Midbrain (tissue), 1 donor: ENCODE data around the gene EPC2.

Experiments used
- DNase-seq: peaks from one replicate; lab custom pipeline; 2025; lab: John Stamatoyannopoulos, UW

The EPC2 gene, protein sequence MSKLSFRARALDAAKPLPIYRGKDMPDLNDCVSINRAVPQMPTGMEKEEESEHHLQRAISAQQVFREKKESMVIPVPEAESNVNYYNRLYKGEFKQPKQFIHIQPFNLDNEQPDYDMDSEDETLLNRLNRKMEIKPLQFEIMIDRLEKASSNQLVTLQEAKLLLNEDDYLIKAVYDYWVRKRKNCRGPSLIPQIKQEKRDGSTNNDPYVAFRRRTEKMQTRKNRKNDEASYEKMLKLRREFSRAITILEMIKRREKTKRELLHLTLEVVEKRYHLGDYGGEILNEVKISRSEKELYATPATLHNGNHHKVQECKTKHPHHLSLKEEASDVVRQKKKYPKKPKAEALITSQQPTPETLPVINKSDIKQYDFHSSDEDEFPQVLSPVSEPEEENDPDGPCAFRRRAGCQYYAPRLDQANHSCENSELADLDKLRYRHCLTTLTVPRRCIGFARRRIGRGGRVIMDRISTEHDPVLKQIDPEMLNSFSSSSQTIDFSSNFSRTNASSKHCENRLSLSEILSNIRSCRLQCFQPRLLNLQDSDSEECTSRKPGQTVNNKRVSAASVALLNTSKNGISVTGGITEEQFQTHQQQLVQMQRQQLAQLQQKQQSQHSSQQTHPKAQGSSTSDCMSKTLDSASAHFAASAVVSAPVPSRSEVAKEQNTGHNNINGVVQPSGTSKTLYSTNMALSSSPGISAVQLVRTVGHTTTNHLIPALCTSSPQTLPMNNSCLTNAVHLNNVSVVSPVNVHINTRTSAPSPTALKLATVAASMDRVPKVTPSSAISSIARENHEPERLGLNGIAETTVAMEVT

DNA sequence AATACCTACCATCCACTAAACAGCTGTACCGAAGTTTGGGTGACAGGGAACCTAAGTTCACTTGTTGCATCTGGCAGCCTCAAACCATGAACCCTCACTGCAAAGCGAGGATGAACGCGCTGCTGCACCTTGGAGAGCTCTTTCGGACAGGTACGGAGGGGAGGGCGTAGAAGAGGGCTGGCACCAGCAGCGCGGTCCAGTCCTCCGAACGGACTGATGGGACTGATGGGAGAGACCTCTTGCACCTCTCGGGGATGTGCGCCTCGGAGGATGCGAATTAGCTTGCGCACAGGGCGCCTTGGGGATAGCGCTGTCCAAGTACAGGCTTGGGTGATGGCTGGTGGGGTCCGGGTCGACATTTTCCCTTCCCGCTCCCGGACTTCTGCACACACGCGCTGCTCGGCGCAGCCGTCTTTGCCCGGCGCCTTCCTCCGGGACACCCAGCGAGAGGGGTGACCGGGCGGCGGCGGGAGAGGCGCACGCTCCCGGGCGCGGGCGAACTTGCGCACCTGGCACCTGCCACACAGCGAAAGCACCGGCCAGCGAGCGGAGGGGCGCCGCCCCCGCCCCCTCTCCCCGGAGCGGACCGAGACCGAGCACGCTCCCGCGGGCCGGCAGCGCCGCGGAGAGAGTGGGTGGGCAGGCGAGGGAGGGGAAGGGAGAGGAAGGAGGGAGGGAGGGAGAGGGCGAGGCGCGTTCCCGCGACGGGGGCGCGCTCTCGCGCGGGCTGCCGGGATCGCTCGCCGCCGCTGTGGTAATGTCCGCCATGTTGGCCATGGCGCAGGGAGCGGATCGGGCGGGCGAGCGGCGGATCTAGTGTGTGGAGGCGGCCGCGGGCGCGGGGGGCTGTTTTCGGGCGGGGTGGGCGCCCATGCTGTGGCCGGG lies at the start of gene EPC2:
TSS of gene EPC2 (plus strand) at position 754 of the 885 bp plus-strand sequence. CDS start 267 bp downstream, outside the sequence.
- DNase-seq = peak; percentile 88

DNA sequence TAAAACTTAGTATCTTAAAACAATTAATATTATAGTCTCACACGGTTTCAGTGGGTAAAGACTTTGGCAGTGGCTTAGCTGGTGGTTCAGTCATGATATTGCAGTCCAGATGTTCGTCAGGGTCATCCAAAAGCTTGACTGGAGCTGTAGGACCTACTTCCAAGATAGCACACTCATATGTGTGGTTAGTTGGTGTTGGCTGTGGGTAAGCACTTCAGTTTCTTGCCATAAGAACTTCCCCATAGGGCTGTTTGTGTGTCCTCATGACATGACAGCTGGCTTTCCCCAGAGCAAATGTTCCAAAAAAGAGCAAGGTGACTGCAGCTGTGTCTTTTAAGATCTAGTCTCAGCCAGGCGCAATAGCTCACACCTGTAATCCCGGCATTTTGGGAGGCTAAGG lies 48.5 kb upstream of the EPC2 start:
- DNase-seq = no peak

DNA sequence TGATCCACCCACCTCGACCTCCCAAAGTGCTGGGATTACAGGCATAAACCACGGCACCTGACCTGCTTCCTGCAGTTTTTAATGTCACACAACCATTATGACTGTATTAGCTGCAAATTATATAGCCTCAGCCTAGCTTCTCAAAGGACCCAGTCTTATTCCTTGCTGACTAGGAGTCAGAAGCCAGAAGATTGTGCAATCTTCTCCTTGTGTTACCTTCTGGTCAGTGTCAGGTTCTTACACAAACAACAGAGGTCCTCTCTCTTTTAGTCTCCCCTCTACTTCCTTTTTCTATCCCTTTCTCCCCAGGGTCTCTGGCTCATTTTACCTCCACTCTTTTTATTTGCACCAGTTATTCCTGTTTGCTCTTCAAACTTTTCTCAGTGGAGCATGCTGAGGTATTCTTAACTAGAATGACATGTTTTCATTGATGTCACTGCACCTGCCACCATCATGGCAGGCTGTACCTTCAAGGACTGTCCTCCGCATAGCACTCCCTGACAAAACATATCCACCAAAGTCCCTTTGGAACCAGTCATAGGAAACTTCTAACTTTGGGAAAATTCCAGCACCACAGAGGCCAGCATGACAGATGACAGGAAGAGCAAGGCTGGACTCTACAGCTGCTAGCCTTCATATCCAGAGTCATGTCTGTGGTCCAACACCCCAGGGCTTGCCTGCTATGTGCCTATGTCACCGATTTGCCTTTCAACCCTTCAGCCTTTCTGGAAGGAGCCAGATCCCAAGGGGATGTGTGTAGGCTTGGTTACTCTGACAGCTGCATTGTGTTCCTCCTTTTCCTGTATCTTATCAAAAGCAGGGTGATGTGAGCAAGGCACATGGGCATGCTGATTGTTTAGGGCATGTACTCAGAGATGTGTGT lies 45.2 kb upstream of the EPC2 start:
- no peak for DNase-seq

DNA sequence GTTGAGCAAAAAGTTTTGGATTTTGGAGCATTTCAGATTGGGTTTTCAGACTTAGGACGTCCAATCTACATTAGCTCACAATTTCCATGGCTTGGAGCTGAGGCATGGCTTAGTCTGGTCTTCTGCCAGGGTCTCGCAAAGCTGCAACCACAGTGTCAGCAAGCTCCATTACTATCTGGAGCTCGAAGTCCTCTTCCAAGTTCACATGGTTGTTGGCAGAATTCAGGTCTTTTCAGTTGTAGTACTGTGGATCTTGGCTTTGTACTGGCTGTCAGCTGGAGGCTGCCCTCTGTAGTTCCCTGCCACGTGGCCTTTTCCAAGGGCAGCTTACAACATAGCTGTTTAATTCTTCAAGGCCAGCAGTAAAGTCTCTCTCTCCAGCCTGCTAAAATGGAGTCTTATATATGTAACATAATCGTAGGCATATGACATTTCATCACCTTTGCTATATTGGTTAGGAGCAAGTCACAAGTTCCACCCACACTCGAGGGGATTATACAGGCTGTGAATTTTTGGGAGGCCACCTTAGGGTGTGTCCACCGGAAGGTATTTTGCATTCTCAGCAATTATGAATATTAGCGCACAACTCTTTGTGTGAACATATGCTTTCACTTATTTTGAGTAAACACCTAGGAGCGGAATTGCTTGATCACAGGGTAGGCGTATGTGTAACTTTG lies 41.5 kb upstream of the EPC2 start:
- no peak for DNase-seq

GRCh38 chr2:148603562-148603920 lies 41.0 kb upstream of the EPC2 start:
- DNase-seq = no peak

DNA sequence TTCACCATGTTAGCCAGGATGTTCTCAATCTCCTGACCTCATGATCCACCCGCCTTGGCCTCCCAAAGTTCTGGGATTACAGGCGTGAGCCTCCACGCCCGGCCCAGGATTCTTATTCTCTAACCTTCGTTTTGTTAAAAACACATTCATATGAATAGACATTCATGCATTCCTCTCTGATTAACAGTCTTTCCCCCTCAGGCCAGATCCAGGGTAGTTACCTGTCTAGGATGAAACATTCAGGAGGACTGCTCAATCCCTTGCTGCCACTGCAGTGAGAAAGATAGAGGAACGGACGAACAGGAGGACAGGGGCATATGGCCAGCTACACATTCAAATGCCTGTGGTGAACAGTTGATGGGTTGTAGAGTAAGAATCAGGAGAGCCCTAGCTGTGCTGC lies 39.6 kb upstream of the EPC2 start:
- no peak for DNase-seq

DNA sequence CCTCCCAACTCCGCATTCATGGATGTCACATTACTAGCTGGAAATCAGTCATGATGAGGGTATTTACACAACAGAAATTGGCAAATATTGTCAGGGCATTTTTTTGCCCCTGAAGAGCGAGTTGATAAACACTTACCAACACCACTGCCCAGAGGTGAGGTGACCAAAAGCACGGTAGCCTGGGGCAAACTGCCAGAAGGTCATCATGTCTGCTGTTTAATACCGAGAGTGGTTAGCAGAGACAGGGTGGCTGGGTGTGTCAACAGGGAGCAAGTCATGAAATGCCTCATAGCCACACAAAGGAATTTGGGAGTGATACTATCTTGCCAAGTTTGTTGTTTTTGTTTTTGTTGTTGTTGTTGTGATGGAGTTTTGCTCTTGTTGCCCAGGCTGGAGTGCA lies 37.0 kb upstream of the EPC2 start:
- DNase-seq = no peak

DNA sequence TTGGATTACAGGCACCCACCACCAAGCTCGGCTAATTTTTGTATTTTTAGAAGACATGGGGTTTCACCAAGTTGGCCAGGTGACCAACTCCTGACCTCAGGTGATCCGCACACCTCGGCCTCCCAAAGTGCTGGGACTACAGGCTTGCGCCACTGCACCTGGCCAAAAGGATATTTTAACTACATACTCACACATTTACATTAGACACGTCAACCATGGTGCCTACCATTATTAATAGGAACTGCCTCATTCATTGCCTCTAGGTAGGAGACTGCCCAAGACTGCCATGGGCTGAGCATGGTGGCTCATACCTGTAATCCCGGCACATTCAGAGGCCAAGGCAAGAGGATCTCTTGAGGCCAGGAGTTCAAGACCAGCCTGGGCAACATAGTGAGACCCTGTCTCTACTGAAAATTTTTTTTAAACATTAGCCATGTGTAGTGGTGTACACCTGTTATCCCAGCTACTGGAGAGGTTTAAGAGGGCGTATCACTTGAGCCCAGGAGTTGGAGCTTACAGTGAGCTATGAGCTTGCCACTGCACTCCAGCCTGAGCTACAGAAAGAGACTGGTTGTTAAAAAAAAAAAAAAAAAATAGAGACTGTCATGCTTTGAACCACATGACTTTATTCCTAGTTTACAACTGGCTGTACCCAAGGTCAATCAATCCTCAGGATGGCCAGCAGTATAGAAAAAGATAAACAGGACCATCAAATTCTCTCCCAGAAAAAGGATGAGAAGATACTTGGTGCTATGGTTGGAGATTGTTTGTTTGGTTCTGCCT lies 31.1 kb upstream of the EPC2 start:
- DNase-seq = no peak

DNA sequence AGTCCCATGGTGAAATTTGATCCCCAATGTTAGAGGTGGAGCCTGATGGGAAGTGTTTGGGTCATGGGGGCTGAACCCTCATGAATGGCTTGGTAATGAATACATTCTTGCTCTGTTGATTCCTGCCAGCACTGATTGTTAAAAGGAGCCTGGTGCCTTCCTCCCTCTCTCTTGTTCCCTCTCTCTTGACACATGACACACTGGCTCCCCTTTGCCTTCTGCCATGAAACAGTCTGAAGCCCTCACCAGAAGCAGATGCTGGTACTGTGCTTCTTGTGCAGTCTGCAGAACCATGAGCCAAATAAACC lies 30.6 kb upstream of the EPC2 start:
- no peak for DNase-seq

- DNase-seq = peak; percentile 20
Observed at GRCh38 chr2:148614322-148615049, 30.1 kb upstream of the EPC2 start.

- peak; percentile 44 for DNase-seq
Observed at GRCh38 chr2:148615381-148615841, 29.1 kb upstream of the EPC2 start.

- no peak for DNase-seq
Observed at GRCh38 chr2:148616662-148617061, 27.9 kb upstream of the EPC2 start.

- no peak for DNase-seq
Observed at GRCh38 chr2:148617219-148617618, 27.3 kb upstream of the EPC2 start.

GRCh38 chr2:148619560-148620195 lies 24.9 kb upstream of the EPC2 start:
- DNase-seq = no peak

DNA sequence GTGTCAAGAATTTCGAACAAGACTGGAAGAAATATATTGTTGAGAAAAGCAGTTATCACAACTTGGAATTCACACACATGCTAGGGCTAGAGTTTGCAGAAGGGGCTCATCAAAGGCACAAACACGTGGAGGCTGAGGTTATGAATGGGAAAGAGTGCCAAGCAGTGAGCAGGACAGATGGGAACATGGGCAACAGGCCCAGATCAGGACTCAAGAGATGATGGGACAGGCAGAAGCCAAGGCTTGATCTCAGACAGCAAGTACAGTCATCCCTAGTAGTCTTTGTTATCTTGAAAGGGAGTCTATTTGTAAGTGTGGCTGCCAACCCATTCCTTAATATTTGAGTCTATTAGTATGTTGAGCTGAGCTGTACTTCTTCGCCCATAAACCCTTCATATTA lies 22.2 kb upstream of the EPC2 start:
- no peak for DNase-seq

GRCh38 chr2:148623086-148623485 lies 21.5 kb upstream of the EPC2 start:
- no peak for DNase-seq

- no peak for DNase-seq
Observed at GRCh38 chr2:148627224-148627623, 17.3 kb upstream of the EPC2 start.

DNA sequence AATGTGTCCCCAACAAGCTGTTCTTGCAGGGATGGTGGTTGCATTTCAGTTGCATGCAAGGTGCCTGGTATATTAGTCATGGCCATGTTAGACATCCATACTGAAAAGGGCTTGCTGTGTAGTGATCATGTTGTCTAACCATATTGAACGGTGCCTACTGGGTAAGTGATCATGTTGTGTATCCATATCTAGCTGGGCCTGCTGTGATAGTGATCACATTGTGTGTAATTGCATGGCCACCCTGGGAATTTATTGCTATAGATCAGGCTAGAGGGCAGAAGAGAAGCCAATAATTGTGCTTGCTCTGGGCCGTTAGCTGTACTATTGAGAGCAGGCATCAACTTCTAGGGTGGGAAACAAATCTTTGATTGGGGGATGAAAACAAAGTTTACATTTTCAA lies 9.8 kb upstream of the EPC2 start:
- no peak for DNase-seq

DNA sequence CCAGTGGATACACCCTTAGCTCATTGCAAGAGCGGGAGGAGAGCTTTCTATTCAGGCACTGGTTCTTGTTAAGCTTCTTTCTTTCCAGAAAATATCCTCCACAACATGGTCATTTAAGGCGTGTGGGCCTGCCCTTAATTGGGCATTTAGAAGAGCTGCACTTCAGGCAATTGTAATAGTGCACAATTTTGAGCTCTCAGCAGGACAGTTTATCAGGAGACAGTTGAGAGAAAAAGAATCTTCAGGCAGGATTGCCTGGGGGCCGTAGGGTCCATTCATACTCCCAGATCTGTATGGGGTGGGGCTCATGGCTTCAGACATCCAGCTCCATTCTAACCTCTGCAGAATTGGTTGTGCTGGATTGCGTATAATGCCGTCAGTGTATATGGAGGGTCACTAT lies 6.0 kb upstream of the EPC2 start:
- no peak for DNase-seq
